H1 (cell line): ENCODE measurements around the gene JOSD1. TPM values are rescaled to one million over a fixed set of nuclear protein-coding genes. Genes with fewer than 3 reads are reported as not detected.

ENCODE experiments used
- CTCF ChIA-PET: fragments of 300-600 bp; sonication (Branson Sonifier 250); formaldehyde crosslinking; loops from one replicate; lab custom pipeline; 2021; ENCODE audit not compliant: partially characterized antibody; lab: Charles Lee
- POLR2A ChIA-PET: fragments of 300-600 bp; sonication (Branson Sonifier 250); formaldehyde crosslinking; loops from one replicate; lab custom pipeline; 2021; ENCODE audit warnings: inconsistent platforms; ENCODE audit not compliant: partially characterized antibody; lab: Charles Lee
- DNase-seq, 2 experiments: peaks; one replicate each; pipeline versions ENCODE4 v3.0.0 to v3.0.0-alpha.2; 2010 to 2022; ENCODE audit warnings: low spot score in 2 of 2, low read depth in 1 of 2, mixed read lengths in 1 of 2
- FAIRE-seq: peaks from 2 replicates; lab custom pipeline; 2011; peaks lifted over from hg19 to GRCh38; lab: Jason Lieb, UNC
- H2AFZ ChIP-seq: 2 replicates; pipeline ENCODE4 v1.8.1; 2012; ENCODE audit warnings: low read length, inconsistent platforms
- H2AK5ac ChIP-seq: 2 replicates; pipeline ENCODE4 v1.6.1; 2013; ENCODE audit warnings: low read depth, low read length
- H2BK120ac ChIP-seq: replicated peaks from 2 replicates; pipeline ENCODE3; 2013; ENCODE audit warnings: low read depth, low read length, inconsistent platforms
- H2BK12ac ChIP-seq: 2 replicates; pipeline ENCODE4 v1.6.1; 2013; ENCODE audit warnings: low read depth, low read length
- H2BK15ac ChIP-seq: 2 replicates; pipeline ENCODE4 v1.6.1; 2013; ENCODE audit warnings: low read length
- H2BK20ac ChIP-seq: 2 replicates; pipeline ENCODE4 v1.6.1; 2013; ENCODE audit warnings: low read length
- H2BK5ac ChIP-seq: 2 replicates; pipeline ENCODE4 v1.6.1; 2013; ENCODE audit warnings: low read depth, low read length
- H3K14ac ChIP-seq: 2 replicates; pipeline ENCODE4 v1.6.1; 2013; ENCODE audit warnings: inconsistent platforms; ENCODE audit not compliant: insufficient read length
- H3K18ac ChIP-seq: 2 replicates; pipeline ENCODE4 v1.6.1; 2013; ENCODE audit warnings: low read length; ENCODE audit errors: extremely low read depth
- H3K23ac ChIP-seq: 2 replicates; pipeline ENCODE4 v1.6.1; 2013; ENCODE audit warnings: inconsistent platforms; ENCODE audit not compliant: insufficient read length
- H3K23me2 ChIP-seq: 2 replicates; pipeline ENCODE4 v1.6.1; 2013; ENCODE audit warnings: low read depth, low read length
- H3K27ac ChIP-seq: 2 replicates; pipeline ENCODE4 v1.6.1; 2011; ENCODE audit warnings: low read depth, low read length, inconsistent platforms
- H3K27me3 ChIP-seq, 4 experiments: replicated peaks in 1 of 4; 1 replicate in 1 of 4; 2 replicates in 3 of 4; pipeline versions ENCODE4 v1.6.1 to v1.8.1; 2011 to 2013; ENCODE audit warnings: low read length in 3 of 4, mild to moderate bottlenecking in 3 of 4, inconsistent platforms in 2 of 4, mixed read lengths in 2 of 4, moderate library complexity in 1 of 4; ENCODE audit not compliant: control insufficient read depth in 3 of 4, insufficient read depth in 3 of 4; ENCODE audit errors: extremely low read depth in 1 of 4
- H3K36me3 ChIP-seq, 4 experiments: 2 replicates each; pipeline versions ENCODE4 v1.6.1 to v1.8.1; 2011 to 2013; ENCODE audit warnings: mild to moderate bottlenecking in 4 of 4, low read length in 3 of 4, moderate library complexity in 2 of 4, control low read depth in 1 of 4, inconsistent platforms in 1 of 4; ENCODE audit not compliant: insufficient read depth in 4 of 4, control insufficient read depth in 2 of 4
- H3K4ac ChIP-seq: replicated peaks from 2 replicates; pipeline ENCODE3; 2013; ENCODE audit warnings: low read length, low read depth, mixed read lengths, inconsistent platforms; ENCODE audit not compliant: insufficient read length
- H3K4me1 ChIP-seq, 4 experiments: replicated peaks in 1 of 4; 1 replicate in 1 of 4; 2 replicates in 3 of 4; pipeline versions ENCODE4 v1.6.1 to v1.8.1; 2011 to 2013; ENCODE audit warnings: low read length in 3 of 4, inconsistent platforms in 2 of 4, mixed read lengths in 1 of 4; ENCODE audit not compliant: insufficient read depth in 4 of 4, control insufficient read depth in 3 of 4
- H3K4me2 ChIP-seq, 2 experiments: 2 replicates each; pipeline versions ENCODE4 v1.6.1 to v1.8.1; 2011 to 2013; ENCODE audit warnings: low read depth in 2 of 2, low read length in 2 of 2, control low read depth in 1 of 2, inconsistent platforms in 1 of 2, mild to moderate bottlenecking in 1 of 2; ENCODE audit not compliant: insufficient read depth in 1 of 2
- H3K4me3 ChIP-seq, 4 experiments: fragments of 200-600, 300-600 bp in 1 of 4; sonication (generic), shearing (Covaris generic), sonication (Bioruptor Twin) in 1 of 4; 2 replicates each; pipeline versions ENCODE4 v1.5.1 to v1.8.1; 2011 to 2016; ENCODE audit warnings: low read length in 4 of 4, low read depth in 3 of 4, control low read depth in 2 of 4, inconsistent platforms in 2 of 4, mild to moderate bottlenecking in 2 of 4, mixed read lengths in 1 of 4, moderate library complexity in 1 of 4; ENCODE audit not compliant: insufficient read depth in 2 of 4; ENCODE audit errors: extremely low read depth in 1 of 4
- H3K56ac ChIP-seq: replicated peaks from 2 replicates; pipeline ENCODE3; 2013; ENCODE audit warnings: low read depth, mild to moderate bottlenecking, mixed read lengths, low read length, inconsistent platforms; ENCODE audit not compliant: insufficient read length
- H3K79me1 ChIP-seq: 2 replicates; pipeline ENCODE4 v1.6.1; 2013; ENCODE audit warnings: low read depth, low read length, control low read depth
- H3K79me2 ChIP-seq, 2 experiments: 2 replicates each; pipeline versions ENCODE4 v1.6.1 to v1.8.1; 2012 to 2013; ENCODE audit warnings: low read length in 2 of 2, mild to moderate bottlenecking in 2 of 2, inconsistent platforms in 1 of 2; ENCODE audit not compliant: insufficient read depth in 2 of 2, control insufficient read depth in 1 of 2
- H3K9ac ChIP-seq, 4 experiments: replicated peaks in 1 of 4; 1 replicate in 1 of 4; 2 replicates in 3 of 4; pipeline versions ENCODE4 v1.6.1 to v1.8.1; 2011 to 2013; ENCODE audit warnings: low read depth in 3 of 4, low read length in 3 of 4, control low read depth in 2 of 4, mild to moderate bottlenecking in 2 of 4, moderate library complexity in 2 of 4, inconsistent platforms in 1 of 4; ENCODE audit errors: extremely low read depth in 1 of 4
- H3K9me3 ChIP-seq, 2 experiments: 2 replicates each; pipeline versions ENCODE4 v1.6.1 to v1.8.1; 2012 to 2013; ENCODE audit warnings: mild to moderate bottlenecking in 2 of 2, moderate library complexity in 2 of 2, control low read depth in 1 of 2, inconsistent platforms in 1 of 2, low read depth in 1 of 2, low read length in 1 of 2, mixed read lengths in 1 of 2; ENCODE audit not compliant: insufficient read depth in 2 of 2
- H4K20me1 ChIP-seq, 2 experiments: replicated peaks in 1 of 2; 2 replicates each; pipeline versions ENCODE3 to v1.8.1; 2011 to 2013; ENCODE audit warnings: inconsistent platforms in 2 of 2, low read length in 2 of 2, mild to moderate bottlenecking in 1 of 2; ENCODE audit not compliant: insufficient read depth in 2 of 2, control insufficient read depth in 1 of 2
- H4K5ac ChIP-seq: 2 replicates; pipeline ENCODE4 v1.6.1; 2013; ENCODE audit warnings: low read length, low read depth, mixed read lengths, inconsistent platforms; ENCODE audit not compliant: insufficient read length
- H4K8ac ChIP-seq: 2 replicates; pipeline ENCODE4 v1.8.0; 2013; ENCODE audit warnings: mild to moderate bottlenecking, moderate library complexity, low read length, inconsistent platforms; ENCODE audit not compliant: insufficient read depth; ENCODE audit errors: extremely low read depth
- H4K91ac ChIP-seq: replicated peaks from 2 replicates; pipeline ENCODE3; 2013; ENCODE audit warnings: low read length, mixed read lengths, inconsistent platforms; ENCODE audit not compliant: insufficient read length
- BRCA1 ChIP-seq: IDR thresholded peaks from 2 replicates; pipeline ENCODE4 v1.6.1; 2012; ENCODE audit warnings: low read depth, low read length, improper control_type of control experiment
- CREB1 ChIP-seq: IDR thresholded peaks from 2 replicates; pipeline ENCODE4 v1.6.1; 2012; ENCODE audit warnings: inconsistent platforms
- SIRT6 ChIP-seq: IDR thresholded peaks from one replicate; pipeline ENCODE4 v1.7.1; 2012; ENCODE audit warnings: low read length, inconsistent platforms
- SP1 ChIP-seq: IDR thresholded peaks from 2 replicates; pipeline ENCODE4 v1.6.1; 2011; ENCODE audit warnings: low read depth, low read length
- WGBS, 2 experiments: shearing (Covaris generic) in 1 of 2; methylation state at CpG; one replicate each; pipeline versions ENCODE4 v1.1.6 to v1.1.7; 2013 to 2015; ENCODE audit warnings: low lambda C conversion rate in 2 of 2, mixed read lengths in 2 of 2, inconsistent platforms in 1 of 2, low coverage in 1 of 2, missing lambda C conversion rate in 1 of 2; ENCODE audit not compliant: insufficient replicate concordance in 2 of 2, insufficient coverage in 1 of 2, insufficient read length in 1 of 2; ENCODE audit errors: extremely low coverage in 1 of 2, missing lambda C conversion rate in 1 of 2; 5-methylcytosine and 5-hydroxymethylcytosine counted together
- polyA plus RNA-seq, 7 experiments: library from polyadenylated mRNA; depleted of rRNA in 3 of 7; stranded (reverse) in 5 of 7; unstranded in 2 of 7; fragments of >200 nt in 5 of 7; fragments of 200-250 nt in 2 of 7; gene quantifications; 1 replicate in 5 of 7; 2 replicates in 1 of 7; 4 replicates in 1 of 7; pipeline versions ENCODE4 v1.2.1 to v1.2.3, GENCODE V29; 2011 to 2013; ENCODE audit warnings: missing spikeins in 2 of 7, mixed read lengths in 2 of 7
- total RNA-seq: library from RNA; stranded (reverse); fragmentation: NEBNext Ultra II Directional; extraction: Animal tissue kit (Norgen Biotek cat#: 25700); gene quantifications from 2 replicates; pipeline ENCODE4 v1.2.1, GENCODE V29; 2021

Gene JOSD1
- total and polyA plus RNA-seq, 2 of the 8 experiments (the other 6 are each of a cell fraction or from before 2014, with no cell fraction given), result 18.4 to 20.2 TPM

DNA sequence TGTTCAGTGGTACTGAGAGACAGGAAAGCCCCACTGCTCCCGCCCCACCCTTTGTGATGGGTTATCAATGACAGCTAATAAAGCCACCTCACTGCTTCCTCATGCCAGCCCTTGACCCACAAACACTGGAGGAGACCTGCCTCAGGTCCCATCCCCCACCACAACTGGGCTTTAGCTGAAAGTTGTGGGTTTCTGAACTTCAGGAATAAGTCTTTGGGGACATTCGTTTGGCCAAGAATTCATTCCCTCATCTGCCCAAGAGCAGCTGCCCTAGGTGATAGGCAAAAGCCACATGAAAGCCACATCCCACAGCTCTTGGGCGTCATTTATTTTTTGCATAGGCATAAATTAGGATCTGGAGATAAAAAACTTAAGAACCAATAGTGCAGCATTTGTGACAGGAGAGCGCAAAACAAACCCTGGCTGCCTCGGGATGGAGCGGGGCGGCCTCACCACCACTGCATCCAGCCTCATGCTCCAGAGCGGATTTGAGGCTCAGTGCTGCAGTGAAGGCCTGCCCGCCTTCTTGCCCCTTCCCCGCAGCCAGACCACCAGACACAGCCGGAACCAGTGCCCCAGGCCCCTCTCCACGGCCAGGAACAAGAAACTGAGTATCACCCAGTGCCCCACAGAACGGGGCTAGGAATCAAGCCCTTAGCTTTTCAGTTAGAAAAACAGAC, 33.8 kb upstream of the JOSD1 start:
- Histone ChIP-seq H3K23ac (no peak overlapping the region), H2BK15ac (no peak overlapping the region), H3K4me2 (no peak overlapping the region), H4K91ac (no peak overlapping the region), H3K27ac (no peak overlapping the region), H3K4me1 (no peaks in the 10 kb centered on the region), H2BK20ac (no peak overlapping the region), H2AK5ac (no peak overlapping the region), H4K5ac (no peak overlapping the region), H3K27me3 (no peaks in the 10 kb centered on the region), H3K56ac (no peak overlapping the region), H3K14ac (no peak overlapping the region), H3K79me2 (no peaks in the 10 kb centered on the region), H4K20me1 (peaks cover 6 to 11% of the 10 kb centered on the region in 2 experiments), H2BK12ac (no peak overlapping the region), H3K36me3 (peaks cover 16 to 32% (median 29%) of the 10 kb centered on the region in 4 experiments; a peak in 7 of 8 replicates), H3K23me2 (no peaks in the 10 kb centered on the region), H2AFZ (no peak overlapping the region), H3K79me1 (no peaks in the 10 kb centered on the region), H2BK5ac (no peak overlapping the region), H3K9ac (no peak overlapping the region), H3K18ac (no peak overlapping the region), H3K4ac (no peak overlapping the region), H4K8ac (peak overlapping the region; percentile 87; the same call in 1 of the 2 replicates), H2BK120ac (no peak overlapping the region), H3K9me3 (no peaks in the 10 kb centered on the region), H3K4me3 (no peak overlapping the region)
- no peak for TF ChIP-seq BRCA1
- TF ChIP-seq SIRT6, result no peak
- no peak for TF ChIP-seq SP1
- no peak for TF ChIP-seq CREB1
- FAIRE-seq (no peak), DNase-seq (no peak)
- CTCF ChIA-PET, result interaction anchor here (0.6 to 11.1 kb wide), 11 partner anchors 12 to 598 kb away, joined by 3 to 124 read pairs (median 5); no protein-coding TSS in a partner anchor
- POLR2A ChIA-PET, result interaction anchor here (0.6 to 13.2 kb wide), 7 partner anchors 8 to 115 kb away, joined by 3 to 112 read pairs (median 6); partner anchors contain the start of genes GTPBP1 and TOMM22
- 88% methylated on average over 13 of the region's 13 CpGs; no CpG with 5 or more reads in 1 of the 2 experiments for WGBS, 2 experiments
